NK-92 (cell line): Measurements from ENCODE around the gene LYPD6B.

Experiments
- DNase-seq: peaks from one replicate; lab custom pipeline; 2025; ENCODE audit not compliant: unreplicated experiment; lab: John Stamatoyannopoulos, UW

The LYPD6B gene

DNA sequence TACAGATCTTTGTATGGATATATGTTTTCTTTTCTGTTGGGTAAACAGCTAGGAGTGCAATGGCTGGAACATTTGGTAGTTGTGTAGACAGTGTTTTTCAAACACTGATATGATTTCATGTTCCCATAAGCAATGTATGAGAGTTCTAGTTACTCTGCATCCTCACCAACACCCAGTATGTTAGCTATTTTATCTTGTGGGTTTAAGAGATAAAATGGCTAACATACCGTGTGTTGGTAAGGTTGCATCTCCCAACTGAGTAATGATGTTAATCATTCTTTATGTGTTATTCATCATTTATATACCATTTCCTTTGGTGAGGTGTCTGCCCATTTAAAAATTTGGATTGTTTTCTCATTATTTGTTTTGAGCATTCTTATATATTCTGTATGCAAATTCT is 65.7 kb downstream of the LYPD6B start:
- DNase-seq: no peak

DNA sequence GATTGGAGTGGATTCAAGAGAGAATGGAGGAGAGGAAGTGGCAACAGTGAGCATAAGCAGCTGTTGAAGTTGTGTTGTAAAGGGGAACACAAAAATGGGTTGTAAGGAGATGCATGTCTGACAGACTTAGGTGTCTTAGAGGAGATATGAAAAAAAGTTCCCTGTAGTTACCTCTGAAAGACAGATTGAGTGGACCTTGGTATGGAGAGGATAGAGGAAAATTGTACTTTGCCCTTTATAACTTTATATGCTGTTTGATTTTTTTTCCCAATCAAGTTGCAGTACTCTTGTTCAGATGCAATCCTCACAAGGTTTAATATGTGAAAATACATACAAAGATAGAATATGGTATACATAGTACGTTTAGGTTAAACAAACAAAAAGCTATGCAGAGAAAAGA is 73.6 kb downstream of the LYPD6B start:
- no peak for DNase-seq

DNA sequence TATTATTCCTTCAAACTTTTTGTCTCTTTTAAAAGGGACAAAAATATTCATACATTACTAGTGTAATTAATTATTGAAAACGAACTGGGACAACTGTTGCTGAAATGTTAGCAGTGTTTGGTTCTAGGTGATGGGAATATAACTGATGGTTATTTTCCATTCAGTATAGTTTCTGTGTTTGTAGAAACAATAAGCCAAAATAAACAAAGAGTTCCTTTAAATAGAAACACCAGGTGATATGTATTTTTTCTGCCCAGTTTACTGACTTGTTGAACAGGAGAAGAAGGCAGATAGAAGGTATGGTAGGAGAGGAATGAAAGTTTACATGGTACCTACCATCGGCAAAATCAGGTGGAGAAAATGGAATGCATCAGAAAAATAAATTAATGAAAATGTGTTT is 74.2 kb downstream of the LYPD6B start:
- no peak for DNase-seq

DNA sequence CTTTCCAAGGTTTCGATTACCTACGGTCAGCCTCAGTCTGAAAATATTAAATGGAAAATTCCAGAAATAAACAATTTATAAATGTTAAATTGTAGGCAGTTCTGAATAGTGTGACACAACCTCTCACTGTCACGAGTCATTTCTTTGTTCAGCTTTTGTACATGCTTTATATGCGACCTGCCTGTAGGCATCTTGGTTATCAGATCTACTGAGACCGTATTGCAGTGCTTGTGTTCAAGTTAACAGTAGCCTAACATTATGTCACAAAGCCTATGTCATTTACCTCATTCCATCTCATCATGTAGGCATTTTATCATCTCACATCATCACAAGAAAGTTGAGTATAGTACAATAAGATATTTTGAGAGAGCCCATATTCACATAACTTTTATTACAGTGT is 77.3 kb downstream of the LYPD6B start:
- no peak for DNase-seq

DNA sequence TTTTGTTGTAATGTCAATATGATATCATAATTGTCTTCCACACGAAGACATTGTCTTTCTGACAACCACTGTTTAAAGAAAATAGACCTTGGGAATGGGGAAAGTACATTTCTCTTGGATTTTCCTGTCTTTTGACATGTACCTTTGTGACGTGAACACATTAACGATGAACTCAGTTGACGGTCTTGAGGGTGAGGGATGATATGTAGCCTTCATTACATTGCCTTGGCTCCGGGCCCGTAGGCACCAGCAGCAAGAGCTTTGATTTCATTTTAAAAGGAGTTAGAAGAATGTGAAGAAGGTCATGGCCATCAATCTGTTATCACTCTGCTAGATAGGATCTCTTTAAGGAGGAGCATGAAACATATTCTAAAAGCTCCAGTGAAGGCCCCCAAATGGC is 80.9 kb downstream of the LYPD6B start:
- no peak for DNase-seq

DNA sequence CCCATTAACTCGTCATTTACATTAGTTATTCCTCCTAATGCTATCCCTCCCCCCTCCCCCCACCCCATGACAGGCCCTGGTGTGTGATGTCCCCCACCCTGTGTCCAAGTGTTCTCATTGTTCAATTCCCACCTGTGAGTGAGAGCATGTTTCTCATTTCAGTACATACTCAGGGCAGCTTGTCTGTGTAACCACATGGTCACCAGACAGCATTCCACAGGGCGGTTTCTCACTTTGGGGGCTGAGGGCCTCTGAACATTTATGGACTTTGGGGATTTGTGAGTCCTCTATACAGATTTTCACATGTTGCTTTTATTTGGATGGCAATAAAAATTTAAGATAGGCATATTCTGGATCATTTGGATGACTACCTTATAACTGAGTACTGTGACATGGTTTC is 84.0 kb downstream of the LYPD6B start:
- no peak for DNase-seq

DNA sequence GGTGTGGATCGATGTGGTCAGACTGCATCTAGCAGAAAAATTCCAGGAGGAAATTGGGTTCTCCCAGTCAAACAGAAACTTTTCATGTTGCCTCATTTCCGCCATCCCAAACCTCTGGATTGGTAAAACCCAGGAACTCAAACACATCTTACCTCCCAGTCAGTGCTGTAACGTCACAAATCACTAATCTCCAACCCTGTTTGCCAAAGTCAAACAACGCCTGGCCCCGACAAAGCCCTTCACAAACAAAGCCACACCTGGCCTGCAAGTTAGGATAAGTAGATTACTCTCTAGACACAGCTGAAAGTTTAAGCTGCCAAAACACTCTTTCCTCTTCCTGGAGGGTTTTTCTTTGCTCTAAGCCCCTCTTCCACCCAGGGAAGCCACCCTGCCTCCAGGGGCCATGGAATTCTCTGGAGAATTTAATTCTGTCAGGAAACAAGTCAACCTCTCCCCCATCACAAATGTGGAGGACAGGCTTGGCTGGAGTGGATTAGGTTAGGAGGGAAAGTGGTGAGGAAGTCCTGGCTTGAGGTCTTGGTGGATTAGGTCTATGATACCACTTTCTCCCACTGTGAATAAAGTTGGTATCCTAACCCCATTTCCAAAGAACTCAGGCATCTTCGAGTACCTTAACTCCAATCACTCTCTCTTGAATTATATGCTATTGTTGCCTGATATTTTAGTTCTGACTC is 86.7 kb downstream of the LYPD6B start:
- no peak for DNase-seq

DNA sequence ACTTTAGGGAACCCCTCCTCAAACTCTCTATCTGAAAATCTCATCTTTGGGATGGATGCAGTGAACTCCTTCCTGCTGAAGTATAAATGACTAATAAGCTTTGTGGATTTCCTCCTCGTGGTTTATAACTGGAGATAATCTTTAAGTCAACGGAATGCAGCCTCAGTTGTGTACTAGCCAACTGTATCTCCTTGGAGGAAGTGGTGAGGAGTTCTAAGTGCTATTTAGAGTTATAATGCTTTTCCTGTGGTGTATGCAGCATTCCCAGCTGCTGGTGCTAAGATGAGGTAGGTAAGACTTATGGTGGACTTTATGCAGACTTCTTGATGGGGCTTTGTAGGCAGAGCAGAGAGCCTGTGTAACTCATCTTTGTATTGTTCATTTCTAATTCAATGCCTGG is 90.9 kb downstream of the LYPD6B start:
- DNase-seq: no peak

DNA sequence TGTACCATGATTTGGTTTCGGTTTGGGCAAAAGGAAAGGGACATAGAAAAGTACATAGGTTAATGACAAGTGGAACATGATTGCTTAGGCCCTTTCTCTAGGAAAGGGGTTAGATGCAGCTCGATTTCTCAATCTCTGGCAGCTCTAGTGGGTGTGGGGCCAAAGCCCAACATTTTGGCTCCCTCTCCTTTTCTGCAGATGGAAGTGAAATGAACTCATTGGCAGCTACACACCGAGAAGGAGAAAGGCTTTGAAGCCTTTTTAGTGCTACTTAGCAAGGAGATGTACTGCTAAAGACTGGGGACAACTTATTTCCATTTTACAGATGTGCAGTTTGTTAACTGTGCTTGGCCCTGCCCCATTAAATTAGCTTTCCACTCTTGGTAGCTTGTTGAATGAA is 93.8 kb downstream of the LYPD6B start:
- DNase-seq: no peak

DNA sequence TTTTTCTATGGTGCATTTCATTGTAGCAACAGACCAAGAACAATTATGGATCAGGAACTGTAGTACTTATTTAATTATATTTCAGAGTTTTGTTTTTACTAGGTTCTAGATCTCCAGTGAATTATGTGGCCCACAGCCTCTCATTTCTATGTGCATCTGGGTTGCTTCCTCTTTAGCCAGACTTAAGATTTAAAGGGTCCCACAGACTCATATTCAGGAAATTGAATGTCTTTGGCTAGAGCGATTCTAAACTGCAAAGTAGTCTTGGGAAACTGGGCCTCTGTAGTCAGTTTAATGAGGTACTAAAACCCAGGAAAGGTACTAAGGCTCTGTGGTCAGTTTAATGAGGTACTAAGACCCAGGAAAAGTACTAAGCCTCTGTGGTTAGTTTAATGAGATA is 94.4 kb downstream of the LYPD6B start:
- no peak for DNase-seq

DNA sequence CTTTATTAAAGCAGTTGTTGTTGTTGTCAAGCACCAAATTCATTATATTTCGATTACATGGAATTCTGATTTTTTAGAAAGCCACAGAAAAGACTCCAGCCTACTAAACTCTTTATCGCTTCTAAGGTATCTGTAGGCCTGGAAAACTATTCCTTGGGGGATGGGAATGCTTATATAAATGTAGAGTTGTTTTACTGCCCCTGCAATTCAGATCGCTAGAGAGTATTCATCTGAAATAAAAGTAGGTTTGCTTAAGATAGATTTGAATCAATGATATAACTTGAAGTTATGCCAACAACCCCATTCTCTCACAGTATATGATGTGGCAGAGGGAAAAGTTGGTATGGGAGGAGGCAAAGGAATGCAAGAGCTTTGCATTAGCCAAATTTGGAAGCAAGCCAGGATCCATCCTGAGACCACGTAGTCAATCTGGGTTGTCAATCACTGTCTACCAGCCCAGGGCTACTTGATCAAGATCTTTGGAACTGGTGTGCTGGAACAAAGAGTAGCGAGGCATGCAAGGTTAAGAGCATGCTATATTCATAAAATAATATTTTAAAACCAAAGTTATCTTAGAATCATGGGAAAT is 95.9 kb downstream of the LYPD6B start:
- DNase-seq: no peak

DNA sequence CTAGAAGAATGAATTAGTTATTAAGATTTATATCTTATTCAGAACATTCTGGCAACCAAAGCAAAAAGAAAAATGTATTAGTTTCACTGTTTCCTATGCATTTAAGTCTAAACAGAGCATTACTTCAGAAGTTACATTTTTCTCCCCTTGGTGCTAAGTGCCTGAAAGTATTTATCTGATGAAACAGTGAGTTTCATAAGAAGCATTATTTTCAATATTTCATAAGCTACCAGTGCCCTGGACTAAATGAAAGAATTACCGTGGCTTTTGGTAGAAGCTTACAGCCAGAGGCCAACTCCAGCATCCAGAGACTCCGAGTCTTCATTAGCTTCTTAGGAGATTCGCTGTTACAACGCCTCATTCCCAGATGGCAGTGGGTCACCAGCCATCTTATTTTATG is 97.6 kb downstream of the LYPD6B start:
- no peak for DNase-seq

DNA sequence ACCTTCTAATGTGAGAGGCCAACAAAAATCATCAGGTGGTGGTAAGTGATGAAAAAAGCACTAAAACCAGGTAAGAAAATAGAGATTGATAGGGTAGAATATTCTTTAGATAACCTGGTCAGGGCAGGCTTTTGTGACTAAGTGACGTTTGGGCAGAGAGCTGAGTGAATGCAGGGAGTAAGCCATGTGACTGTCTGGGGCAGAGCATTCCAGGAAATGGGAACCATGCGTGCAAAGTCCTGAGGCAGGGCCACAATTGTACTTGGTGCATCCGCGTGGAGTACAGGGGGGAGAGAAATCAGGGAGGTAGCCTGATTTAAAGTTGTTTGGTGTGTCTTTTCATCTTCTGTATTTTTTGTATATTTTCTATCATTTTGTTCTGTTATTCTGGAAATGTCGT is 102.5 kb downstream of the LYPD6B start:
- DNase-seq: no peak

DNA sequence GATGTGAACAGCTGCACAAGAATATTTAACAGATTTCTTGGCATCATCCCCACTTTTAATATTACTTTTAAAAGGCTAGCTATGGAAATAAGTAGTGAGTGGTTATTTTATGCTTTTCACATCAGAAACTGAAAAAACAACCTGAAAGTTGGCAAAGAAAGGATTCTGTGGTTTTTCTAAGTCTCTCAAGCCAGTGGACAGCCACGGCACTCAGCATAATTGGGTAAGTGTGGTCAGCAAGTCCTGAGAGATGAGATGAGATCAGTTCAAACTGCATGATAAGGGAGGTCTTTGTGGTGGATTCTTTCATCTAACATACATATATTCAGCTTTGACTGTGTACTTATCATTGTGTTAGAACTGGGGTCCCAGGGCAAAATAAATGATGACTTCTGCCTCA is 105.2 kb downstream of the LYPD6B start:
- no peak for DNase-seq

DNA sequence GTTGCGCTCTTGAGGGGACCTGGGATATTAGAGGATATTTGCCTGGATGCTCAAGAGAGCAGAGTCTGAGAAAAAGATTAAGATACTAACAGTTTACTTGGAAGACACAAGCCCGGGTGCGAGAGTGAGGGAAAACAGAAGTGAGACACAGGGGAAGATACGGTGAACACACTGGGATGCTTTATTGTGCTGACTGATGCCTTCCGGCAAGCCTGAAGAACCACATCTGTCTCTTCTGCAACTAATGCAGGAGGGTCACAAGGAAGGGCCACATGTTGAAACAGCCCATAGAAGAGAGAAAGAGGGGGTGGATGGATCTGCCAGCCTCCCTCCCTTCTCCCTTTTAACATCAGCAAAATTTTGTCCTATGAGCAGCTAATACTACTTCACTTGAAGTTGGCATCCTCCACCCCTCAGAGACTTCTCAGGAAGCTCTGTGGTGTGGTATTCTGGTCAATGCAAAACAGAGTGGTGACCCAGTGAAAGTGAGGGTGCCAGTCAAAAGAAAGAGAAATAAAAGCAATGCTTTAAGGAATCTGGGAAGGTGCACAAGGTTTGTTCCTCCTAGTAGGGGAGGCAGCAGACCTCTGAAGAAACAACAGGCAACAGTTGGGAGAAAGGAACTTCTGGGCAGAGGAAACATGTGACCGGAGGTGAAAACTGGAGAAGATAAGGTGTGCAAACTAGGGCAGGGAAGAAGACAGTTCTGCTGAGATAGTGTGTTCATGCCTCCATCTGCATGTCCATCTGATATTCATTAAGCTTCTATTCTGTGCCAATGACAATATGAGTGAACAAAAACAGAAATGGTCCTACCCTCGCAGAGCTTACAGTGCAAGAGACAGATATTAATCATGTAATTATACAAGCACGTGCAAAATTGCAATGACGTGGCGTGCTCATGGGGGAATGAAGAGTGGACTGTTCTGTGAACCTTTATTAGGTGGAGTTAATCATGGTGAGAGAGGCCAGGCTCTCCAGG is 107.1 kb downstream of the LYPD6B start:
- no peak for DNase-seq

DNA sequence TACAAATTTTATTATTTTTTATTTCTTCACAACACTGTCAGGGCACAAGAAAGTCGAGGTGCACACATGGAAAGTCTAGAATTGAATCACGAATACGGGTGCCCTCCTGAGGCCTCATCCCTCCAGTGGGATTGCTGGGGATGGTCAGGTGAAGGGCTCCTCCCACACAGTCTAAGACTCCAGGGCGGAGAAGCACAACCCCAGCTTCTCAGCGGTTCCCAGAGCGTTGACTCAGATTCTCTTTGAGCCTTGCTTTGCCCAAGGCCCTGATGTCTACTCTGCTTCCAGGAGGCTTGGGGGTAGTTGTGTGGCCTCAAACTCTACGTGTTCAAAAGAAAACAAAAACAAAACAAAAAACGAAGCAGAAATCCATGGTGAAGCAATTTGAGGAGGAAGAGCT is 108.4 kb downstream of the LYPD6B start:
- DNase-seq: no peak

DNA sequence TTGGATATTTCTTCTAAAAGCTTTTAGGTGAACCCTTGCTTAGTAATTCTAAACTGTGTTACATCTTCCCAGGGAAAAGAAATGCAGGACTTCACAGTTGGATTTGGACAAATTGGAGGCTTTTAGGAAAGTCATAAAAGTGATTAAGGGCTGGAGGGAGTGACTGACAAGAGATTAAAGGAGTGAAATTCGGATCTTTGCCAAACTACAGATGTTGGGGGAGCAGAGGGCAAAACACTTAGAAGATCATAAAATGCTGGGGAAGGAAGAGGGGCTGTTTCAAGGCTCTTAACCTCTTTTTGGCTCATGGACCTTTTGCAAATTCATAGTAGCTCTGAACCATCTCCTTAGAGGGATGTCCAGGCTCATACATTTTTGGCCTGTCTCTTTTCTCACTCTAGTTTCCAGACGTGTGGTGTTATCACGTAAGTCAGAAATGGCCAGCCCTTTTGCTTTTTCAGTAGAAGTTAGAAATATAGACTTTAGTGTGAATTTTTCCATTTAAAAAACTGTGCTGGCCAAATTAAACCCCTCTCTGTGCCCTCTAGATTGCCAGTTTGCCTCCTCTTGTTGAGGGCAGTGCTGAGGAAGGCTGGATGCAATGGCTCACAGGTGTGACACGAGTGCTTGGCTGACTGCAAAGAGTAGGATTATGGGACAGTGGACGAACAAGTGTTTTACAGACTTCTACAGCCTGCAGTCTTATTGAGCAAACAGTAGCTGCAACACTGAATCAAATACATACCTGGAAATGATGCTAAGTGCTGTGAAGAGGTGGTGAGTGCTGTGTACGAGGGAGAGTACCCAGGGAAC is 109.9 kb downstream of the LYPD6B start:
- no peak for DNase-seq

DNA sequence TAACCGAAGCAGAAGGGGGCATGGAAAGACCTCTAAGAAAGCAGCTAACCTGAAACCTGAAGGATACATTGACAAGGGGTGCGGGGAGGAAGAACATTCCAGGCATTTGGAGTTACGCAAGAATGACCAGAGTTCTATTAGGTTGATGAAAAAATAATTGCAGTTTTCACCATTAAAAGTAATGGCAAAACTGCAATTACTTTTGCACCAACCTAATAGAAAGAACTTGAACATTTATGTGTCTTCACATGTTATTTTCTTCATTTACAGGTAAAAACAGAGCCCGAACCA is 110.5 kb downstream of the LYPD6B start:
- no peak for DNase-seq

DNA sequence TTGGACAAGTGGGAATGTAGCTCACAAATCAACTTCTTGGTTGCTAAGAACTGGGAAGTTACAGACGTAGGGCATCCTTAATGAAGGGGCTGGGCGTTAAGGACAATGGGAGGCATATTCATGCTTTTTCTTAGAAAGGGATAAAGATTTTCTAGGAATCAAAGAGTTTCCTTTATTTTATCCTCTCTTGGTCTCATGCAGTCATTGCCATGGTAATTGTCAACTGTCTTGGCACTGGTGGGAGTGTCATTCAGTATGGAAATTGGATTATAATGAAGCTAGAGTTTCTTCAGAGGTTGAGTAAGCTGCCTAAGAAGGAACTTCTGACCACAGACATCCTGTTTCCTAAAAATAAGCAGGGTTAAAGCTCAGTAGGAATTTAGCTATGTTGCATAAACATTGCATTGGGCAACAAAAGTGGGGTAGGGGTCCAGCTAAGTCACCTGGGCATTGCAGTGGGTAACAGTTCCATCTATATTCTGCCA is 114.0 kb downstream of the LYPD6B start:
- no peak for DNase-seq

DNA sequence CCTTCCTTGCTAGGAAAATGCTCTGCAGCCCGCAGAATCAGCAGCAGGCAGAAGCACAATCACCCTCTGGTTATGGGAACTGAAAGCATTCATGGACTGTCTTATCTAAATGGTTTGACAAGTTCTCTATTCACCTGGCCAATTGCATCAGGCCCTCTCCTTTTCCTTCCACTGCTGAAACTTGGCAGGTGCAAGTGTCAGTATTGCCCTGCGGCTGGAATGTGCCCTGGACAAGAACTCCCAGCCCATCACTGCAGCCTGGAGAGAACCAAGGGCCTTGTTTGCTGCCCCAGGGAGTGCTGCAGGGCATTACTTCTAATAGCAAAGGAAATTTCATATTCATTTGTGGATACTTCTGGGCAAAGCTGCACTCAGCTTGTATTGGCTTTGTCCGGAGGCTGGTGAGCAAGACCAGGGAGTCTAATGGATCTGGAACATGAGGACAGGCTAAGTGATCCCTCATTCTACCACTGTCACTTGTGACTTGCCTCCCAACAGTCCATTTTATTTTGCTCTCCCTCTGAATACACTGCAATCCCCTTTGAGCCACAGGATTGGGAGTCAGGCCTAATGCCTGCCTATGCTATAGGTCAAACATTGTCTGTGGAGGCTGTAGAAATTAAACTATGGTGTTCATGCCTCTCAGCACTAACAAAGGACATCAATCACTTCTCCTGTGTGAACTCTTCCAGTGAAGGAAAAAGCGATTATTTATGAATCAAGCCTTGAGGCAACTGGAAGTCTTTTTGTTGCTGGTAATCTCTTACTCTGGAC is 116.9 kb downstream of the LYPD6B start:
- no peak for DNase-seq

DNA sequence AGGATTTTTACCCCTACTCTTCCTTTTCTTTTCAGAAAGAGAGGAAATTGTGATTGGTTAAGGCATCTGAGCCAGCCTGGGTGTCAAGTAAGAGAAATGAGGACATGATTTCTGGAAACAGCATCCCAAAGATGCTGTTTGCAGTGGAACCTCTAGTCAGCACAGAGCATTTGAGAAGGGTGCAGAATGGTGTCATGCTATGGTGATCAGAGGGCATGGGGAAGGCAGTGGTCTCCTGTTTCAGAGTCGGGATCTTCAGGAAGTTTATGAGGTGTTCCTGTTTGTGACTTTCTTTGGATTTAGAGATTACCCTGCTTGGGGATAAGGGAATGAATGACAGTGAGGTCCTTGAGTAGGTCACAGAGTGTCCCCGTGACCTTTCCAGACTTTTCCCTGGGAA is 117.5 kb downstream of the LYPD6B start:
- DNase-seq: no peak
